IMR-90 (cell line): ENCODE measurements around the gene PPM1L. TPM values are rescaled to one million over a fixed set of nuclear protein-coding genes. Genes with fewer than 3 reads are reported as not detected.

Experiments
- ATAC-seq: fragments of 200-7000 bp; cut with Tn5 transposase; 2 replicates; pipeline ENCODE4 v1.9.1; 2020; ENCODE audit warnings: low read depth, mild to moderate bottlenecking, moderate library complexity
- BruUV-seq: library from RNA; stranded (reverse); fragments of 400-500 nt; replicated peaks from 2 replicates; lab custom pipeline; 2021; lab: Mats Ljungman, UMichigan
- CTCF ChIA-PET: fragments of 300-600 bp; formaldehyde crosslinking; extraction: SDS; loops from one replicate; lab custom pipeline; 2021; ENCODE audit warnings: antibody characterized with exemption; lab: Yijun Ruan, JAX
- POLR2A ChIA-PET: fragments of 300-600 bp; sonication (Branson Sonifier 250); formaldehyde crosslinking; loops from one replicate; lab custom pipeline; 2022; ENCODE audit warnings: antibody characterized with exemption; ENCODE audit not compliant: unreplicated experiment; lab: Charles Lee
- DNase-seq: peaks from one replicate; pipeline ENCODE4 v3.0.0; 2013
- H2AFZ ChIP-seq: replicated peaks from 2 replicates; pipeline ENCODE3; 2013; ENCODE audit warnings: low read length, mild to moderate bottlenecking; ENCODE audit not compliant: poor library complexity
- H2AK5ac ChIP-seq: 2 replicates; pipeline ENCODE4 v1.6.1; 2013; ENCODE audit warnings: low read depth, low read length, inconsistent platforms
- H2AK9ac ChIP-seq: replicated peaks from 2 replicates; pipeline ENCODE3; 2013; ENCODE audit warnings: mild to moderate bottlenecking, low read depth, low read length, moderate library complexity; ENCODE audit not compliant: poor library complexity
- H2BK120ac ChIP-seq: 2 replicates; pipeline ENCODE4 v1.6.1; 2013; ENCODE audit warnings: low read depth, low read length, inconsistent platforms
- H2BK15ac ChIP-seq: 3 replicates; pipeline ENCODE4 v1.6.1; 2013; ENCODE audit warnings: low read depth, low read length, inconsistent platforms
- H2BK20ac ChIP-seq: 2 replicates; pipeline ENCODE4 v1.6.1; 2013; ENCODE audit warnings: low read depth, mild to moderate bottlenecking, inconsistent platforms, low read length, moderate library complexity
- H2BK5ac ChIP-seq: 2 replicates; pipeline ENCODE4 v1.6.1; 2013; ENCODE audit warnings: mild to moderate bottlenecking, low read depth, low read length, inconsistent platforms; ENCODE audit not compliant: poor library complexity, severe bottlenecking
- H3K14ac ChIP-seq: replicated peaks from 2 replicates; pipeline ENCODE4 v1.6.1; 2013; ENCODE audit warnings: low read depth, low read length, inconsistent platforms
- H3K18ac ChIP-seq: 2 replicates; pipeline ENCODE4 v1.6.1; 2013; ENCODE audit warnings: low read depth, low read length, control low read depth
- H3K23ac ChIP-seq: 2 replicates; pipeline ENCODE4 v1.6.1; 2013; ENCODE audit warnings: low read depth, low read length, inconsistent platforms
- H3K27ac ChIP-seq: 2 replicates; pipeline ENCODE4 v1.5.1; 2013; ENCODE audit warnings: mild to moderate bottlenecking, control low read depth, low read length; ENCODE audit not compliant: insufficient read depth
- H3K27me3 ChIP-seq: 2 replicates; pipeline ENCODE4 v1.6.1; 2013; ENCODE audit warnings: low read length; ENCODE audit not compliant: control insufficient read depth, insufficient read depth
- H3K36me3 ChIP-seq: 2 replicates; pipeline ENCODE4 v1.6.1; 2013; ENCODE audit warnings: low read length, mixed read lengths; ENCODE audit not compliant: control insufficient read depth, insufficient read depth
- H3K4ac ChIP-seq: 2 replicates; pipeline ENCODE4 v1.6.1; 2013; ENCODE audit warnings: low read depth, low read length, inconsistent platforms
- H3K4me1 ChIP-seq: 2 replicates; pipeline ENCODE4 v1.6.1; 2013; ENCODE audit warnings: low read length, mixed read lengths; ENCODE audit not compliant: control insufficient read depth, insufficient read depth
- H3K4me2 ChIP-seq: 2 replicates; pipeline ENCODE4 v1.6.1; 2013; ENCODE audit warnings: low read depth, mild to moderate bottlenecking, control low read depth, low read length, moderate library complexity
- H3K4me3 ChIP-seq: 2 replicates; pipeline ENCODE4 v1.5.1; 2013; ENCODE audit warnings: low read depth, mild to moderate bottlenecking, control low read depth, low read length, moderate library complexity; ENCODE audit not compliant: insufficient read depth
- H3K56ac ChIP-seq: 2 replicates; pipeline ENCODE4 v1.6.1; 2013; ENCODE audit warnings: low read length, inconsistent platforms; ENCODE audit not compliant: insufficient read depth; ENCODE audit errors: extremely low read depth
- H3K79me1 ChIP-seq, 2 experiments: 2 replicates each; pipeline ENCODE4 v1.6.1; 2013; ENCODE audit warnings: low read length in 2 of 2, inconsistent platforms in 1 of 2, low read depth in 1 of 2
- H3K9ac ChIP-seq: 2 replicates; pipeline ENCODE4 v1.6.1; 2013; ENCODE audit warnings: low read depth, low read length, control low read depth
- H3K9me1 ChIP-seq: 2 replicates; pipeline ENCODE4 v1.6.1; 2013; ENCODE audit warnings: low read length, inconsistent platforms; ENCODE audit not compliant: insufficient read depth
- H3K9me3 ChIP-seq: 2 replicates; pipeline ENCODE4 v1.6.1; 2013; ENCODE audit warnings: low read length; ENCODE audit not compliant: control insufficient read depth, insufficient read depth
- H4K20me1 ChIP-seq: 2 replicates; pipeline ENCODE4 v1.6.1; 2013; ENCODE audit warnings: low read length, inconsistent platforms; ENCODE audit not compliant: insufficient read depth
- H4K5ac ChIP-seq: 2 replicates; pipeline ENCODE4 v1.6.1; 2013; ENCODE audit warnings: mild to moderate bottlenecking, low read depth, low read length, control low read depth
- H4K8ac ChIP-seq, 2 experiments: 2 replicates each; pipeline ENCODE4 v1.6.1; 2013; ENCODE audit warnings: low read depth in 2 of 2, low read length in 2 of 2, control low read depth in 1 of 2, inconsistent platforms in 1 of 2
- H4K91ac ChIP-seq: 2 replicates; pipeline ENCODE4 v1.6.1; 2013; ENCODE audit warnings: low read depth, low read length, inconsistent platforms; ENCODE audit not compliant: insufficient read depth
- BHLHE40 ChIP-seq: fragments of 150-350 bp; IDR thresholded peaks from 2 replicates; pipeline ENCODE4 v1.6.1; 2016; ENCODE audit warnings: mild to moderate bottlenecking, low read depth, low read length
- CEBPB ChIP-seq: IDR thresholded peaks from 2 replicates; pipeline ENCODE4 v1.6.1; 2012; ENCODE audit warnings: low read depth, low read length, improper control_type of control experiment
- CHD1 ChIP-seq: IDR thresholded peaks from 2 replicates; pipeline ENCODE4 v1.6.1; 2012; ENCODE audit warnings: low read depth, low read length, improper control_type of control experiment
- CTCF ChIP-seq: conservative IDR thresholded peaks from 2 replicates; pipeline ENCODE4 v1.5.1; 2012; ENCODE audit warnings: mild to moderate bottlenecking, low read depth, low read length, improper control_type of control experiment
- ELK1 ChIP-seq: fragments of 150-350 bp; IDR thresholded peaks from 2 replicates; pipeline ENCODE4 v1.6.1; 2016; ENCODE audit warnings: low read depth, mild to moderate bottlenecking, low read length, moderate library complexity, borderline replicate concordance
- FOS ChIP-seq: fragments of 150-350 bp; IDR thresholded peaks from 2 replicates; pipeline ENCODE4 v1.6.1; 2016; ENCODE audit warnings: low read depth, low read length
- NFE2L2 ChIP-seq: fragments of 150-350 bp; IDR thresholded peaks from 2 replicates; pipeline ENCODE4 v1.6.1; 2016; ENCODE audit warnings: low read depth, mild to moderate bottlenecking, low read length
- POLR2A ChIP-seq: IDR thresholded peaks from 2 replicates; pipeline ENCODE4 v1.6.1; 2012; ENCODE audit warnings: mild to moderate bottlenecking, low read depth, low read length
- RCOR1 ChIP-seq: IDR thresholded peaks from 2 replicates; pipeline ENCODE4 v1.6.1; 2012; ENCODE audit warnings: mild to moderate bottlenecking, low read length, improper control_type of control experiment; ENCODE audit not compliant: insufficient replicate concordance
- SMC3 ChIP-seq: fragments of 150-350 bp; IDR thresholded peaks from 2 replicates; pipeline ENCODE4 v1.6.1; 2016; ENCODE audit warnings: low read depth, mild to moderate bottlenecking, antibody characterized with exemption, low read length, moderate library complexity
- dilution Hi-C: fragments of 300-500 bp; cut with HindIII; formaldehyde crosslinking; loops from one replicate; pipeline ENCODE4 v1.14.3; 2018; ENCODE audit warnings: low sequenced_read_pairs; ENCODE audit not compliant: unreplicated experiment
- in situ Hi-C: fragments of 300-500 bp; cut with MboI; formaldehyde crosslinking; loops from 3 replicates; pipeline ENCODE4 v1.14.3; 2019; ENCODE audit warnings: low sequenced_read_pairs, inconsistent platforms, mixed read lengths
- intact Hi-C: fragments of 100-400 bp; cut with micrococcal nuclease; formaldehyde crosslinking; loops from 2 replicates; pipeline ENCODE4 v1.10.0; 2022
- polyA plus RNA-seq, 3 experiments: library from polyadenylated mRNA; depleted of rRNA; stranded (reverse); fragments of >200 nt; gene quantifications; 2 replicates each; pipeline ENCODE4 v1.2.3, GENCODE V29; 2012; ENCODE audit warnings: low replicate concordance in 1 of 3
- total RNA-seq: library from RNA; depleted of rRNA; stranded (reverse); fragments of >200 nt; gene quantifications from 2 replicates; pipeline ENCODE4 v1.2.3, GENCODE V29; 2012
- TF ChIP-seq, protein P1 (sequence below): fragments of 150-350 bp; IDR thresholded peaks from 2 replicates; pipeline ENCODE4 v1.6.1; 2017; ENCODE audit warnings: mild to moderate bottlenecking, antibody characterized with exemption, low read length, low read depth

Gene PPM1L
- total and polyA plus RNA-seq, 2 of the 4 experiments (the other 2 are of a cell fraction), result 0.14 to 0.18 TPM

GRCh38 chr3:161072751-161073150 is 316.7 kb downstream of the PPM1L start:
- H3K23ac ChIP-seq, result no peak overlapping the region
- H3K14ac ChIP-seq, result no peak overlapping the region
- intact Hi-C loops, result no loop called here
- no peak overlapping the region for H3K27ac ChIP-seq
- no TSS peak for BruUV-seq
- no peak overlapping the region for H3K4me3 ChIP-seq
- dilution Hi-C loops, result no loop called here
- no peaks in the 10 kb centered on the region for H3K9me3 ChIP-seq
- no peak for ATAC-seq
- no peaks in the 10 kb centered on the region for H3K79me1 ChIP-seq
- H2BK20ac ChIP-seq, result no peak overlapping the region
- H3K9me1 ChIP-seq, result no peaks in the 10 kb centered on the region
- no peak overlapping the region for H4K5ac ChIP-seq
- no peaks in the 10 kb centered on the region for H3K4me1 ChIP-seq
- no peak overlapping the region for H3K4me2 ChIP-seq
- H4K8ac ChIP-seq, result no peak overlapping the region
- H4K91ac ChIP-seq, result no peak overlapping the region
- H2BK5ac ChIP-seq, result no peak overlapping the region
- TF ChIP-seq CHD1, result no peak
- no peak for TF ChIP-seq CEBPB
- no peak for TF ChIP-seq CTCF
- no peak for TF ChIP-seq NFE2L2
- no peak for TF ChIP-seq SMC3
- TF ChIP-seq FOS, result no peak
- TF ChIP-seq RCOR1, result no peak
- no peak for TF ChIP-seq POLR2A
- TF ChIP-seq BHLHE40, result no peak
- TF ChIP-seq ELK1, result no peak
- TF ChIP-seq, protein P1, sequence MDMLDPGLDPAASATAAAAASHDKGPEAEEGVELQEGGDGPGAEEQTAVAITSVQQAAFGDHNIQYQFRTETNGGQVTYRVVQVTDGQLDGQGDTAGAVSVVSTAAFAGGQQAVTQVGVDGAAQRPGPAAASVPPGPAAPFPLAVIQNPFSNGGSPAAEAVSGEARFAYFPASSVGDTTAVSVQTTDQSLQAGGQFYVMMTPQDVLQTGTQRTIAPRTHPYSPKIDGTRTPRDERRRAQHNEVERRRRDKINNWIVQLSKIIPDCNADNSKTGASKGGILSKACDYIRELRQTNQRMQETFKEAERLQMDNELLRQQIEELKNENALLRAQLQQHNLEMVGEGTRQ, result no peak
- ChIA-PET CTCF (no interaction called here), POLR2A (no interaction called here)
- no peaks in the 10 kb centered on the region for H4K20me1 ChIP-seq
- H3K18ac ChIP-seq, result no peak overlapping the region
- no peaks in the 10 kb centered on the region for H3K36me3 ChIP-seq
- no peak overlapping the region for H2BK15ac ChIP-seq
- no peak for DNase-seq
- H2AK9ac ChIP-seq, result no peak overlapping the region
- no peak overlapping the region for H2BK120ac ChIP-seq
- no peak overlapping the region for H3K56ac ChIP-seq
- H3K4ac ChIP-seq, result no peak overlapping the region
- no peak overlapping the region for H3K9ac ChIP-seq
- no peaks in the 10 kb centered on the region for H3K27me3 ChIP-seq
- no peak overlapping the region for H2AFZ ChIP-seq
- H2AK5ac ChIP-seq, result no peak overlapping the region
- in situ Hi-C loops, result no loop called here
